GM13976 (cell line): Measurements from ENCODE around the gene RCBTB1.
A peak's percentile ranks its signal among the peaks of the same experiment; 100 is the strongest.

ENCODE experiments used
- DNase-seq: peaks from one replicate; pipeline ENCODE4 v3.0.0; 2012; ENCODE audit warnings: low spot score
- CTCF ChIP-seq: IDR thresholded peaks from 2 replicates; pipeline ENCODE4 v1.5.1; 2012; ENCODE audit warnings: borderline replicate concordance, mild to moderate bottlenecking; ENCODE audit not compliant: insufficient read depth; ENCODE audit errors: extremely low read depth, missing control alignments, control extremely low read depth
- in situ Hi-C: fragments of 300-500 bp; cut with MboI; formaldehyde crosslinking; loops from one replicate; pipeline ENCODE4 v1.12.0; 2022; ENCODE audit warnings: low sequenced_read_pairs, mixed read lengths, inconsistent platforms; ENCODE audit not compliant: unreplicated experiment

The RCBTB1 gene

GRCh38 chr13:49627831-49628652 is 42.7 kb upstream of the RCBTB1 start, which contains the start of gene ARL11:
Gene ARL11 (plus strand): TSS chr13:49628507. CDS start chr13:49630448, 1,941 bp downstream.
- peak; percentile 90 for DNase-seq
- in situ Hi-C loops: no loop called here
- TF ChIP-seq CTCF: no peak

- no peak for TF ChIP-seq CTCF
- no peak for DNase-seq
- in situ Hi-C loops: no loop called here
Measured at GRCh38 chr13:49625392-49626079, 40.2 kb upstream of the RCBTB1 start.

GRCh38 chr13:49624229-49624628 is 38.9 kb upstream of the RCBTB1 start:
- no peak for DNase-seq
- in situ Hi-C loops: no loop called here
- TF ChIP-seq CTCF: no peak

- in situ Hi-C loops: no loop called here
- no peak for DNase-seq
- TF ChIP-seq CTCF: no peak
Measured at GRCh38 chr13:49622174-49622946, 37.0 kb upstream of the RCBTB1 start.

GRCh38 chr13:49620170-49620621 is 34.8 kb upstream of the RCBTB1 start:
- peak; percentile 66 for DNase-seq
- in situ Hi-C loops: no loop called here
- no peak for TF ChIP-seq CTCF

GRCh38 chr13:49616676-49617065 is 31.3 kb upstream of the RCBTB1 start:
- no peak for DNase-seq
- no peak for TF ChIP-seq CTCF
- in situ Hi-C loops: no loop called here
